T follicular helper cell (primary cell): Measurements from ENCODE around the gene RIMOC1.

Experiments
- DNase-seq: peaks from one replicate; pipeline ENCODE4 v3.0.0-alpha.2; 2020; ENCODE audit warnings: low read depth
- total RNA-seq, 2 experiments: gene quantifications; one replicate each; lab custom pipeline; 2026; lab: John Stamatoyannopoulos, UW

Gene RIMOC1
- total RNA-seq: 43.7 to 49.0 reads per million in 2 experiments

GRCh38 chr5:41903892-41904799 lies at the start of gene RIMOC1:
Gene RIMOC1, plus strand, starts transcription at chr5:41904344. Its CDS starts 24 bp downstream, at chr5:41904368.
- peak; percentile 92 for DNase-seq

GRCh38 chr5:41856644-41857491 lies 47.3 kb upstream of the RIMOC1 start:
- DNase-seq: peak; percentile 40

- DNase-seq: no peak
Observed at GRCh38 chr5:41857989-41858388, 46.2 kb upstream of the RIMOC1 start.

- no peak for DNase-seq
Observed at GRCh38 chr5:41858890-41859289, 45.3 kb upstream of the RIMOC1 start.

- DNase-seq: no peak
Observed at GRCh38 chr5:41863871-41864486, 40.2 kb upstream of the RIMOC1 start.

GRCh38 chr5:41869151-41869723 lies 34.9 kb upstream of the RIMOC1 start:
- no peak for DNase-seq

- DNase-seq: peak; percentile 93
Observed at GRCh38 chr5:41869724-41870626, 34.2 kb upstream of the RIMOC1 start, which contains the start of gene OXCT1. Gene OXCT1, minus strand, starts transcription at chr5:41870425. Its CDS starts 67 bp downstream, at chr5:41870358.

GRCh38 chr5:41870627-41871048 lies 33.5 kb upstream of the RIMOC1 start:
- no peak for DNase-seq

GRCh38 chr5:41871852-41872251 lies 32.3 kb upstream of the RIMOC1 start:
- no peak for DNase-seq

- no peak for DNase-seq
Observed at GRCh38 chr5:41874512-41875060, 29.6 kb upstream of the RIMOC1 start.

GRCh38 chr5:41875121-41875520 lies 29.0 kb upstream of the RIMOC1 start:
- DNase-seq: no peak

- no peak for DNase-seq
Observed at GRCh38 chr5:41876678-41877077, 27.5 kb upstream of the RIMOC1 start.

GRCh38 chr5:41877408-41877807 lies 26.7 kb upstream of the RIMOC1 start:
- no peak for DNase-seq

GRCh38 chr5:41878173-41878572 lies 26.0 kb upstream of the RIMOC1 start:
- DNase-seq: no peak

GRCh38 chr5:41878643-41879478 lies 25.3 kb upstream of the RIMOC1 start:
- no peak for DNase-seq

GRCh38 chr5:41882765-41883164 lies 21.4 kb upstream of the RIMOC1 start:
- DNase-seq: no peak

GRCh38 chr5:41883243-41883642 lies 20.9 kb upstream of the RIMOC1 start:
- no peak for DNase-seq

GRCh38 chr5:41883936-41884335 lies 20.2 kb upstream of the RIMOC1 start:
- DNase-seq: no peak

- no peak for DNase-seq
Observed at GRCh38 chr5:41885286-41885685, 18.9 kb upstream of the RIMOC1 start.
